ENCODE results near the gene CYP19A1. TPM values are rescaled to one million over a fixed set of nuclear protein-coding genes. Genes with fewer than 3 reads are reported as not detected.

CYP19A1 gene
- 0.10 to 0.56 TPM (median 0.18 TPM) in 5 replicates for total RNA-seq (2022; extraction: Qiagen RNA extraction)

DNA sequence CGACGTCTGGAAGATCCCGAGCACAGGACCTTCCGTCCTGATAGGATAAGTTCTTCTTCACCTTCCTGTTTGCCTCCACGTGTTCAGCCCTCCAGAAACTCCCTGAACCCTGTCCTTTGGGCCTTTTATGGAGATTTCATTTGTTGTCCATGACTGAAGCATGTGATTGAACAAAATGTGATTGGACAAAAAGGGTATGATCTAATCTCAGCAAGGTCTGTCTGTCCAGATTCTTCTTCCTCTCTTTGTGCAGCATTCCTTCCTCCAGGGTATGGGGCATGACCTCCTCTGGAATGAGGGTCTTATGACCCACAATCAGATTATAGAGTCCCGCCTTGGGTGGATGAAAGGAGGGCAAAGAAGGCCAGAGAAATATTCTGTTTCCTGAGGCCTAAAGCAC, at the start of gene CYP19A1:
Gene CYP19A1 (minus strand): TSS at position 101 of the 400 bp plus-strand sequence. CDS start 95,684 bp downstream, outside the sequence.

DNA sequence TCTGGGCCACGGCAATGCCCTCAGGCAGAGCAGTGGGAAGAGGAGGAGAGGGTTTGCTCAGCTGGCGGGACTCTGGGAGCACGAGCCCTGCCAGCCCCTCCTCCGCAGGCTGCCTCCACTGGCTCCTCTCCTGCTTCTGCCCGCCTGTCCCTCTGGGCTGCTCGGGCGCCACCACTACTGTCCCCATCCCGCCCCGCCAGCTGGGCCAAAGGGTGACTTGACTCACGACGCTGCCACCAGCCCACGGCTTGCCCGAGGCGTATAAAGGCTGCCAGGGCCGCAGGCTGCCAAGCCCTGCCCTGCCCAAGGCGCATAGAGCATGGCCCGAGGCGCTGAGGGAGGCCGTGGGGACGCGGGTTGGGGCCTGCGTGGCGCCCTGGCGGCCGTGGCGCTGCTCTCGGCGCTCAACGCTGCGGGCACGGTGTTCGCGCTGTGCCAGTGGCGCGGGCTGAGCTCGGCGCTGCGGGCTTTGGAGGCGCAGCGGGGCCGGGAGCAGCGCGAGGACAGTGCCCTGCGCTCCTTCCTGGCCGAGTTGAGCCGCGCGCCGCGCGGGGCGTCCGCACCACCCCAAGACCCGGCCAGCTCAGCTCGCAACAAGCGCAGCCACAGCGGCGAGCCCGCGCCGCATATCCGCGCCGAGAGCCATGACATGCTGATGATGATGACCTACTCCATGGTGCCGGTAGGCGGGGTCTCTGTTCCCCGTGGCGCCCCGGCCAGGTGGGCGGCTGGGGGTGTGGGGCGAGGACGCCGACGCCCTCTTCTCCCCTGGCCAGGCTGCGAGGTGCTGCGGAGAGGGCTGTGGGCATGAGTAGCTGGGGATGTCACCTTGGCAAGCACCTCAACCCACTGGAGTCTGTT, 3.2 kb upstream of the CYP19A1 start, which contains the start of gene GLDN:
Gene GLDN (plus strand): TSS at position 290 of the 861 bp plus-strand sequence. CDS start 30 bp downstream, at position 320.

Other genes starting within 250 kb of the CYP19A1 start
- 32.6 to 43.8 TPM (median 36.0 TPM) in 5 replicates for gene TNFAIP8L3, start 243.7 kb downstream of the CYP19A1 start, total RNA-seq (2022; extraction: Qiagen RNA extraction)
- gene GLDN, start 3.1 kb upstream of the CYP19A1 start, total RNA-seq (2022; extraction: Qiagen RNA extraction): 0.03 to 0.08 TPM (median 0.05 TPM) in 3 of 5 replicates, not detected in the others

Measured in A549 treated with AZD2906 at 1 μM for 4 hours (cell line).